HFF-Myc (cell line): ENCODE results near the gene C17orf67.

Experiments used
- DNase-seq: peaks from one replicate; pipeline ENCODE4 v3.0.0-alpha.2; 2011; ENCODE audit warnings: low read depth; ENCODE audit errors: extremely low read depth
- H3K4me3 ChIP-seq: replicated peaks from 2 replicates; pipeline ENCODE4 v1.5.1; 2011; ENCODE audit warnings: low read depth, mild to moderate bottlenecking, control low read depth, low read length
- TF ChIP-seq, protein P1 (sequence below): IDR thresholded peaks from 2 replicates; pipeline ENCODE4 v1.5.1; 2012; ENCODE audit warnings: mild to moderate bottlenecking, low read depth, low read length, control low read depth; ENCODE audit errors: missing control alignments

C17orf67 gene

DNA sequence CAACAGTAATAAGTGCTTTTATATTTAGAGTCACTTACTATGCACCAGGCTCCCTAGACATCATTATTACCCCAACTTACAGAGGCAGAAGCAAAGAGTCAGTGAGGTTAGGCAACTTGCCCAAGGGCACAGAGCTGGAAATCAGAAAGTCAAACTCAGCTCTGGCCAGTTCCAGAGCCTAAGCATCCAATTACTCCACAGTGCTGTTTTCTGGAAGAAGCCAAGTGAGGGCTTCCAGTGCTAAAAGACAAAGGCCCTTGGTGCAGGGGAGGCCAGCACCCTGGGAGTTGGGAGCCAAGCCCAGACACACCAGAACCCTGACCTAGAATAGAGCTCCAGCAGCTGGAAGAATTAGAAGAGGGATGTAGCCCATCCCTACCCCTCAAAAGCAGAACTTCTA, 40.2 kb downstream of the C17orf67 start:
- TF ChIP-seq, protein P1, sequence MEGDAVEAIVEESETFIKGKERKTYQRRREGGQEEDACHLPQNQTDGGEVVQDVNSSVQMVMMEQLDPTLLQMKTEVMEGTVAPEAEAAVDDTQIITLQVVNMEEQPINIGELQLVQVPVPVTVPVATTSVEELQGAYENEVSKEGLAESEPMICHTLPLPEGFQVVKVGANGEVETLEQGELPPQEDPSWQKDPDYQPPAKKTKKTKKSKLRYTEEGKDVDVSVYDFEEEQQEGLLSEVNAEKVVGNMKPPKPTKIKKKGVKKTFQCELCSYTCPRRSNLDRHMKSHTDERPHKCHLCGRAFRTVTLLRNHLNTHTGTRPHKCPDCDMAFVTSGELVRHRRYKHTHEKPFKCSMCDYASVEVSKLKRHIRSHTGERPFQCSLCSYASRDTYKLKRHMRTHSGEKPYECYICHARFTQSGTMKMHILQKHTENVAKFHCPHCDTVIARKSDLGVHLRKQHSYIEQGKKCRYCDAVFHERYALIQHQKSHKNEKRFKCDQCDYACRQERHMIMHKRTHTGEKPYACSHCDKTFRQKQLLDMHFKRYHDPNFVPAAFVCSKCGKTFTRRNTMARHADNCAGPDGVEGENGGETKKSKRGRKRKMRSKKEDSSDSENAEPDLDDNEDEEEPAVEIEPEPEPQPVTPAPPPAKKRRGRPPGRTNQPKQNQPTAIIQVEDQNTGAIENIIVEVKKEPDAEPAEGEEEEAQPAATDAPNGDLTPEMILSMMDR = no peak
- no peak for DNase-seq
- no peak overlapping the region for H3K4me3 ChIP-seq

DNA sequence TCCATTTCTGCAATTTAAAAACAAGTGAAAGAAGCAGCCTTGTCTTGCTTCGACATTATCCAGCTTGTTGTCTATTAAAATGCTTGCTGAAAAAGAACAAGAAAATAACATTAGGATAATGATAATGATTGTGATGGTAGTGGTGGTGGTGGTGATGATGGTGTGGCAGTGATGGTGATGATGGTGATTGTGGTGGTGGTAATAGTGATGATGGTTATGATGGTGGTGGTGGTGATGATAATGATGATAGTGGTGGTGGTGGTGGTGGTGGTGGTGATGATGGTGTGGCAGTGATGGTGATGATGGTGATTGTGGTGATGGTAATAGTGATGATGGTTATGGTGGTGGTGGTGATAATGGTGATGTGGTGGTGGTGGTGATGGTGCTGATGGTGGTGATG, 41.5 kb downstream of the C17orf67 start:
- TF ChIP-seq, protein P1 = no peak
- no peak for DNase-seq
- H3K4me3 ChIP-seq = no peak overlapping the region

DNA sequence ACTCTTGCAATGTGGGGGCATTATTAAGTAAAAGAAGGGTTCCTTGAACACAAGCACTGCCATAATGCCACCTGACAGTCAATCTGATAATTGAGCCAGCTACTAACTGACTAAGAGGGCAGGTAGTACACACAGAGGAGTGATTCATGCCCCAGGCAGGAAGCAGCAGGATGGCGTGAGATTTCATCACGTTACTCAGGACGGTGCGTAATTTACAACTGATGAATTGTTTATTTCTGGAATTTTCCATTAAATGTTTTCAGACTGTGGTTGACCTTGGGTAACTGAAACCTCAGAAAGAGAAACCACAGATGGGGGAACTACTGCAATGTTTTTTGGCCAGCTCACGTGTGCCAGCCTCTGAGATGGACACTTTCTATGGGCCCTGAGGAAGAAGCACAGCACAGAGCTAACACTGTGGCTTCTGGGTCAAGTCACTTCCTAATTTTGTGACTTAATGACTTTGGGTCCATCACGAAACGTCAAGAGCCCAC, 46.7 kb downstream of the C17orf67 start:
- TF ChIP-seq, protein P1 = no peak
- peak; percentile 90 for DNase-seq
- H3K4me3 ChIP-seq = no peak overlapping the region

DNA sequence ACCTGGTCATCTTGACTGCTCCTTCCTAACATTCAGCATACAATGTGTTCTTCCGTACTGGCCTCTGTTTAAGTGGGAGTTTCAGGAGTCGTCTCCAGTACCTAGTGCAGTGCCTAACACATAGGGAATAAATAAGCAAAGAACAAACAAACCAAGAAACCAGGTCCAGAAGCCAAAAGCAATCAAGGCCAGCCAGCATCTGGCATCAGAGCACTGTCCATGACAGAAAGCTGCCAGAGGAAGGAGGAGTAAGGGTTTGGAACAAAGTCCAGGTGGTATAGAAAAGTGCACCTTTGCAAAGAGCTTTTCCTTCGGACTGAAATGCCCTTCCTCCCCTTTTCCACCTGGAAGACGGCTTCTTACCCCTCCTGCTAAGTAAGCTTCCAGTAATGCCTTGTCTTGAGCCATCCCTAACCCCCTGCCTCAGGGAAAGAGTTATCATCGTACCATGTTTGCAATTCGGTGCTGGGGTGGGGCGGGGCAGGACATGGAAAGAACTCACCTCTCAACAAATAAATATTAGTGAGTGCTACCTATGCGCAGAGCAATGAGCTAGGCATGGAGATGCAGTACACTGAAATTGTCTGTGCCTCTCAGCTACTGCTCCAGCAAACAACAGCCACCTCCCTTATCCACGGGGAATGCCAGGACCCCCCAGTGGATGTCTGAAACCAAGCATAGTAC, 47.6 kb downstream of the C17orf67 start:
- DNase-seq = no peak
- no peak overlapping the region for H3K4me3 ChIP-seq
- TF ChIP-seq, protein P1 = no peak

DNA sequence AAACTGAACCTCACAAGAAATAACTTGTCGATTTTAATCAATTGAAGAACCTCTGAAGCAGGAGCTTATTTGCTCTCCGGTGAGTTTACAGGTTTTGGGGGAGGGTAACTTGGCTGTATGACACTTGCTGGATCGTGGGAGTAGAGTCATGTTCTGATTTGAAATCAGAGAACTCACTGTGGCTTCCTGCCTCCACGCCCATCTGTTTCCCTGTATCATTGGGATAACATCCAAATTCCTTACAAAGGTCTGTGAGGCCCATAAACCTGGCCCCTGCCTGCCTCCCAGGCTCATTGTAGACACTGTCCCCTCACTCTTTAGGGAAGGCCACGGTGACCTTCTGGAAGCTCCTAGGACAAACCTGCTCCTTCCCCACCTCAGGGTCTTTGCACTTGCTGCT, 48.3 kb downstream of the C17orf67 start:
- TF ChIP-seq, protein P1 = no peak
- DNase-seq = no peak
- no peak overlapping the region for H3K4me3 ChIP-seq

DNA sequence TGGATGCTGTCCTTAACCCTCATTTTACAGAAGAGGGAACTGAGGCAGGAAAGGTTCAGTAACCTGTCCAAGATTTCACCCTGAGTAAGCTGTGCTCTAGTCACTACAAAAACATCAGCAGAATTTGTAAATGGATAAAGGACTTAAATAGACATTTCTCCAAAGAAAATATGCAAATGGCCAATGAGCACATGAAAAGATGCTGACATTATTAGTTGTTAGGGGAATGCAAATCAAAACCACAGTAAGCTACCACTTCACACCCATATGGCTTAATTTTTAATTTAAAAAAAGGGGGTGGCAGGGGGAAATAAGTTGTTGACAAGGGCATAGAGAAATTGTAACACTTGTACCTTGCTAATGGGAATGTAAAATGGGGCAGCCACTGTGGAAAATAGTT, 51.4 kb downstream of the C17orf67 start:
- no peak overlapping the region for H3K4me3 ChIP-seq
- no peak for DNase-seq
- TF ChIP-seq, protein P1 = no peak

DNA sequence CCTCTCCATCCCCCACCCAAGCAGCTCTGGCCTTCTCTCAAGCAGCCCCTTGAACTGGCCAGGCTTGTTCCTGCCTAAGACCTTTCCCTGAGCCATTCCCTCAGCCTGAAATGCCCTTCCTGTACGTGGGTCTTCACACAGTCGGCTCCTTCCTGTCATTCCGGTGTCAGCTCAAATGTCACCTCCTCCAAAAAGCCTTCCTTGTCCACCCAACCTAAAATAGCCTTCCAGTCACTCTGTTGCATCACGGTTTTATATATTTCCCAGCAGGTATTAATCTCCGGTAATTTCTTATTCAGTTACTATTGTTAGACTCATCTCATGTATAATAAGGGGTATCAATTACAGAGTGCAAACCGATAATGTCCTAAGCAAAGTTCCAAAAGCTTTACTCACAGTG, 51.8 kb downstream of the C17orf67 start:
- TF ChIP-seq, protein P1 = no peak
- no peak overlapping the region for H3K4me3 ChIP-seq
- no peak for DNase-seq
